GM19351 (cell line): ENCODE measurements around the gene SLC9C2.

Source experiments
- ATAC-seq: cut with Tn5 transposase; IDR thresholded peaks from one replicate; pipeline ENCODE4 v1.9.1; 2021; ENCODE audit warnings: mild to moderate bottlenecking, moderate library complexity; ENCODE audit not compliant: unreplicated experiment

The SLC9C2 gene

GRCh38 chr1:173454966-173455524, 147.8 kb downstream of the SLC9C2 start:
- ATAC-seq = no peak

- no peak for ATAC-seq
Observed at GRCh38 chr1:173453982-173454381, 148.9 kb downstream of the SLC9C2 start.

- no peak for ATAC-seq
Observed at GRCh38 chr1:173451981-173452380, 150.9 kb downstream of the SLC9C2 start.
